ENCODE results near the gene MRI1.
A peak's percentile ranks its signal among the peaks of the same experiment; 100 is the strongest.

Gene MRI1

GRCh38 chr19:13763265-13763664 lies 1.1 kb upstream of the MRI1 start:
- H3K4me3 ChIP-seq (ENCODE audit: low read depth, low read length): no peak overlapping the region

GRCh38 chr19:13764821-13765394 lies 586 bp downstream of the MRI1 start:
- Histone ChIP-seq H3K27me3 (no peaks in the 10 kb centered on the region), H3K9me3 (no peaks in the 10 kb centered on the region; the same call in 1 of the 2 replicates), H3K36me3 (peaks cover 23% of the 10 kb centered on the region), H3K4me1 (no peaks in the 10 kb centered on the region), H3K4me3 (ENCODE audit: low read depth, low read length) (peak overlapping the region; percentile 77)
- no peak for TF ChIP-seq CTCF (IDR thresholded peaks at IDR 0.05; ENCODE audit: low read depth, low read length)
- DNase-seq: peak; percentile 46

More at GRCh38 chr19:13763265-13763664, 1.1 kb upstream of the MRI1 start:
- no peak for TF ChIP-seq CTCF (IDR thresholded peaks at IDR 0.05; ENCODE audit: low read depth, low read length)
- Histone ChIP-seq H3K9me3 (no peaks in the 10 kb centered on the region; the same call in 1 of the 2 replicates), H3K27me3 (no peaks in the 10 kb centered on the region), H3K36me3 (peaks cover 18% of the 10 kb centered on the region), H3K4me1 (no peaks in the 10 kb centered on the region)
- no peak for DNase-seq

GRCh38 chr19:13765395-13766094 lies 1.2 kb downstream of the MRI1 start:
- H3K4me3 ChIP-seq (ENCODE audit: low read depth, low read length): peak overlapping the region; percentile 77
- no peak for DNase-seq

GRCh38 chr19:13766095-13766481 lies 1.8 kb downstream of the MRI1 start:
- Histone ChIP-seq H3K4me3 (ENCODE audit: low read depth, low read length) (no peak overlapping the region), H3K9me3 (no peaks in the 10 kb centered on the region; the same call in 1 of the 2 replicates), H3K4me1 (no peaks in the 10 kb centered on the region), H3K27me3 (no peaks in the 10 kb centered on the region), H3K36me3 (peaks cover 27% of the 10 kb centered on the region)
- no peak for DNase-seq
- no peak for TF ChIP-seq CTCF (IDR thresholded peaks at IDR 0.05; ENCODE audit: low read depth, low read length)

More at GRCh38 chr19:13765395-13766094, 1.2 kb downstream of the MRI1 start:
- H3K4me1 ChIP-seq: no peaks in the 10 kb centered on the region
- TF ChIP-seq CTCF (IDR thresholded peaks at IDR 0.05; ENCODE audit: low read depth, low read length): no peak
- no peaks in the 10 kb centered on the region for H3K27me3 ChIP-seq
- H3K9me3 ChIP-seq: no peaks in the 10 kb centered on the region; the same call in 1 of the 2 replicates
- H3K36me3 ChIP-seq: peaks cover 28% of the 10 kb centered on the region

- H3K9me3 ChIP-seq: no peaks in the 10 kb centered on the region; the same call in 1 of the 2 replicates
- H3K36me3 ChIP-seq: peaks cover 28% of the 10 kb centered on the region
- H3K4me3 ChIP-seq (ENCODE audit: low read depth, low read length): no peak overlapping the region
- H3K4me1 ChIP-seq: no peaks in the 10 kb centered on the region
- no peak for DNase-seq
- TF ChIP-seq CTCF (IDR thresholded peaks at IDR 0.05; ENCODE audit: low read depth, low read length): no peak
- no peaks in the 10 kb centered on the region for H3K27me3 ChIP-seq
These were observed 4.2 kb downstream of the MRI1 start for GRCh38 chr19:13768510-13768909.

Measured in BE2C (cell line).